Nephron progenitor cell (in vitro differentiated cells): ENCODE measurements around the gene MELTF.

Experiments
- DNase-seq: peaks from one replicate; pipeline ENCODE4 v3.0.0; 2021
- H3K27ac Mint-ChIP-seq: 2 replicates; pipeline ENCODE4 v1.8.0; 2021; ENCODE audit warnings: mild to moderate bottlenecking, moderate library complexity, mixed read lengths
- H3K27me3 Mint-ChIP-seq: 2 replicates; pipeline ENCODE4 v1.8.0; 2021; ENCODE audit warnings: mild to moderate bottlenecking, low read depth, mixed read lengths; ENCODE audit not compliant: poor library complexity
- H3K36me3 Mint-ChIP-seq: 2 replicates; pipeline ENCODE4 v1.8.0; 2021; ENCODE audit warnings: low read depth, mixed read lengths
- H3K4me1 Mint-ChIP-seq: 2 replicates; pipeline ENCODE4 v1.8.0; 2021; ENCODE audit warnings: mixed read lengths
- H3K4me3 Mint-ChIP-seq: 2 replicates; pipeline ENCODE4 v1.8.0; 2021; ENCODE audit warnings: mild to moderate bottlenecking, moderate library complexity, mixed read lengths
- H3K9me3 Mint-ChIP-seq: 2 replicates; pipeline ENCODE4 v1.8.0; 2021; ENCODE audit warnings: mild to moderate bottlenecking, moderate library complexity, mixed read lengths
- TF ChIP-seq, protein P1 (sequence below): fragments of 200-600 bp; sonication (generic); IDR thresholded peaks from 2 replicates; pipeline ENCODE4 v1.5.0; 2021; ENCODE audit warnings: antibody characterized with exemption

The MELTF gene

DNA sequence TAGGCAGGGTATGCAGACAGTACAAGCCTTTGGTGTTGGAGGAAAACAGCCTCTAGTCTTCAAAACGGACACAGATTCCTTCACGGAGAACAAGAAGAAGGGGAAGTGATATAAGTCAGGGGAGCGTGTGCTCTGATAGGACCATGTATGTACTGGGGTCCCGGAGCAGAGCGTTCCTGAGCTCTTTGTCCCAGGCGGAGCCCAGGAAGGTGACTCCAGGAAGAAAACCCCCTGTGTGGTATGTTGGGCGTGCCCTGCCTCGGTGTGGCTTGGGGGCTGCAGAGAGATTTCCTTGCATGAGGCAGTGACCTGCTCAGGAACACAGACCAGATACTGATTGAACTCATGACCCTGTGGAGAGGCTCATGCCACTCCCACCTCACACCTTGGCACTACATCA, 21.7 kb downstream of the MELTF start:
- Mint-ChIP-seq H3K4me1 (peaks cover 21% of the 10 kb centered on the region), H3K4me3 (no peak overlapping the region), H3K36me3 (peaks cover 11% of the 10 kb centered on the region), H3K27me3 (peaks cover 21% of the 10 kb centered on the region), H3K9me3 (no peaks in the 10 kb centered on the region), H3K27ac (no peak overlapping the region)
- TF ChIP-seq, protein P1, sequence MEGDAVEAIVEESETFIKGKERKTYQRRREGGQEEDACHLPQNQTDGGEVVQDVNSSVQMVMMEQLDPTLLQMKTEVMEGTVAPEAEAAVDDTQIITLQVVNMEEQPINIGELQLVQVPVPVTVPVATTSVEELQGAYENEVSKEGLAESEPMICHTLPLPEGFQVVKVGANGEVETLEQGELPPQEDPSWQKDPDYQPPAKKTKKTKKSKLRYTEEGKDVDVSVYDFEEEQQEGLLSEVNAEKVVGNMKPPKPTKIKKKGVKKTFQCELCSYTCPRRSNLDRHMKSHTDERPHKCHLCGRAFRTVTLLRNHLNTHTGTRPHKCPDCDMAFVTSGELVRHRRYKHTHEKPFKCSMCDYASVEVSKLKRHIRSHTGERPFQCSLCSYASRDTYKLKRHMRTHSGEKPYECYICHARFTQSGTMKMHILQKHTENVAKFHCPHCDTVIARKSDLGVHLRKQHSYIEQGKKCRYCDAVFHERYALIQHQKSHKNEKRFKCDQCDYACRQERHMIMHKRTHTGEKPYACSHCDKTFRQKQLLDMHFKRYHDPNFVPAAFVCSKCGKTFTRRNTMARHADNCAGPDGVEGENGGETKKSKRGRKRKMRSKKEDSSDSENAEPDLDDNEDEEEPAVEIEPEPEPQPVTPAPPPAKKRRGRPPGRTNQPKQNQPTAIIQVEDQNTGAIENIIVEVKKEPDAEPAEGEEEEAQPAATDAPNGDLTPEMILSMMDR: no peak
- no peak for DNase-seq

DNA sequence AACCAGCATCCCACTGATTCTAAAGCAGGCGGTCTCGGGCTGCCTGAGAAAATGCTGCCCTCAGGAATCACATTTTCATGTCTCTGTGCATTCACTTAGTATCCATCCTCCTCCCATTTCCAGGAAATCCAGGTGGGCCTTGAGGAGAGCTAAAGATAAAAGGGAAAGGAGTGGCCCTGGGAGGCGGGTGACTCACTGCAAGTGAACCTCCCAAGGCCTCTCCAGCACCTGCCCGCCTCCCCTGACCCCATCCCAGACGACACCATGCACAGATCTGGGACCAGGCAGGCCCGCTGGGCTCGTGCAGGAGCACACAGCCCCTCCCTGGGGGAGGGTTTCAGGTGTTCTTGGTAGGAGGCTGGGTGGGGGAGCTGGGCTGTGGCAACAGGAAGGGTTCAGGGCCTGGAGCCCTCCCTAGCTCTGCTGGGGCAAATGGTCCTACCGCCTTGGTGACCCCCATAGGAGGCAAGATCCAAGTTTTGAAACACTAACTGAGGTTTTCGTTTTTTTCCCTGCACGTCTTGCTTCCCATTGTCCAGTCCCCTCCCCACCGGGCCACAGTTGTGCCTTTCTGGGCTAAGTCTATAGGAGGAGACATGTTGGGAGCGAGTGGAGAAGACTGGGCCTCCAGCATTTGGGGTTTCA, 22.2 kb downstream of the MELTF start:
- H3K36me3 Mint-ChIP-seq: peaks cover 11% of the 10 kb centered on the region
- no peak overlapping the region for H3K27ac Mint-ChIP-seq
- H3K4me3 Mint-ChIP-seq: no peak overlapping the region

DNA sequence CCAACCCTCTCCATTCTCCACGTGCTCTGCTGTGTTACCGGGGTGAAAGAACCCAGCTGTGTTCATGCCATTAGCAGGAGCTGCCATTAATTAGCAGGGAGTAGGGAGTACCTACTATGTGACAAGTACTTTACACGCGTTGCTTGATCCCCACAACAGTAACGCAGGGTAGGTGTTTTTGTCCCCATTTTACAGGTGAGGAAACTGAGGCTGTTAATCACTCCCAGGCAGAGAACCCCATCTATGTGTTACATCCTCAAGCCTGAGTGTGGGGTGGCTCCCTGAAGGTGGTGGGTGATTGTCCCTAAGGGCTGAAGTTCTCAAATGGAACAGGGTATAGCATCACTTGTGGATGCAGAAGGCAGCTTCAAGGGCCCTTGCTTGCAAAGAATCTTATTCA, 22.8 kb downstream of the MELTF start:
- no peak for DNase-seq
- peaks cover 11% of the 10 kb centered on the region for H3K36me3 Mint-ChIP-seq

More for the DNA sequence above, 22.2 kb downstream of the MELTF start:
- no peak for DNase-seq
- H3K9me3 Mint-ChIP-seq: no peaks in the 10 kb centered on the region
- H3K27me3 Mint-ChIP-seq: peaks cover 21% of the 10 kb centered on the region
- TF ChIP-seq, protein P1: no peak
- peaks cover 21% of the 10 kb centered on the region for H3K4me1 Mint-ChIP-seq

DNA sequence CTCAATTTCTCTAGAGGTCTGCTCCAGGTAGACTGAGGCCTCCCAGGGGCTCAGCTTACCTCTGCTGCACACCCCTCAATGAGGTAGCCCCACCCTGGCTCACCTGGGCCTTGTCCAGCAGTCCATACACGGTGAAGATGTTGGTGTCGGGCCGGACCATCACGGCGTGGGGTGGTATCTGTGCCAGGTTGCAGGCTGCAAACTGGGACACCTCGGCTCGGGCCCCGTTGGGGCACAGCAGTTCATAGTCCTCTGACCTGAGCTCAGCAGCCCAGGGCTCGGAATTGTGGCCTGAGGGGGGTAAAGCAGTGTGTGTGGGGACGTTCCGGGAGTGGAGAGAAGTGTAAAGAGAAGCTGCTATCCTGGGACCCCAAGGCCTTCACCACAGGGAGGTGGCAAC, 23.2 kb downstream of the MELTF start:
- H3K9me3 Mint-ChIP-seq: no peaks in the 10 kb centered on the region
- H3K4me1 Mint-ChIP-seq: peaks cover 27% of the 10 kb centered on the region
- H3K27me3 Mint-ChIP-seq: peaks cover 23% of the 10 kb centered on the region
- H3K36me3 Mint-ChIP-seq: peaks cover 11% of the 10 kb centered on the region
- H3K4me3 Mint-ChIP-seq: no peak overlapping the region
- DNase-seq: no peak
- no peak overlapping the region for H3K27ac Mint-ChIP-seq
- TF ChIP-seq, protein P1: no peak

More for the DNA sequence above, 22.8 kb downstream of the MELTF start:
- peaks cover 23% of the 10 kb centered on the region for H3K4me1 Mint-ChIP-seq
- no peak overlapping the region for H3K4me3 Mint-ChIP-seq
- H3K9me3 Mint-ChIP-seq: no peaks in the 10 kb centered on the region
- TF ChIP-seq, protein P1: no peak
- H3K27ac Mint-ChIP-seq: no peak overlapping the region
- peaks cover 21% of the 10 kb centered on the region for H3K27me3 Mint-ChIP-seq

DNA sequence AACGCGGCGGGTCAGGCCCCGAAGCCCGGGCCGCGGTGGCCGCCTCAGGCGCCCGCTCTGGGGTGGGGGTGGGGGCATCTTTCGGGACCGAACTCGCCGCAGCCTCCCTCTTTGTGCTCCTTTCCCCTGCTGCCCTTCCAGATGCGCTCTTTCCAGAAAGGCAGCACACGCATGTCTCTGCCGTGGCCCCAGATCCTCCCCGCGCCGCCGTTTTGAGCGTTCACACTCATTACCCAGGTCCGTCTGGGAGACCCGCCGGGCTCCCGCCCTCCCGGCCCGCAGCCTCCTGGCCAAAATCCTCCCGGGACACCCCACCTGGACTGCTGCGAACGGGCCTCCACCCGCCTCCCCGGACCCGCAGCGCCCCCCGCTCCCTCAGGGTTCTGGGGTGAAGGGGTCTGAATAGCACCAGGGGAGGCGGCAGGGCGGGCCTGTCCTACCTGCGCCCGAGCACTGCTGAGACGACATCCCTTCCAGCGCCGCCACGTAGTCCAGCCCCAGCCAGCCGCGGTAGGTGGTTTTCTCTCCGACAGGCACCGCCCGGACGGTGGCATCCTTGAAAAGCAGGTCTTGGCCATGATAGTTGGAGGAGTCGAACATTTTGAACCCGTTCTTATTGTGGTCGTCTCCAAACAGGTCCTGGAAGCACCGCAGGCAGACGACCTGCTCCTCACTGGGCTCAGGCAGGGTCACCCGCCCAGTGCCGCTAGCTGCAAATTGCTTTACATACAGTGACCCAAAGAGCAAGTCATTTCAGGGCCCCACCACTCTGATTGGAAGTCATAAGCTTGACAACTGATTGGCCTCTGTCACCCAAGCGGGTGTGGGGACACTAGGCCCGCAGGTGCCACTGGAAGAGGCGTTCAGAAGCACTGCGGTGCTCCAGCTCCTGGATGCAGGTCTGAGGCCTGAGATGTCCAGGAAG, 25.9 kb downstream of the MELTF start:
- Mint-ChIP-seq H3K4me1 (peaks cover 31% of the 10 kb centered on the region), H3K27ac (no peak overlapping the region), H3K4me3 (peak overlapping the region; percentile 81), H3K36me3 (peaks cover 11% of the 10 kb centered on the region), H3K27me3 (peaks cover 23% of the 10 kb centered on the region), H3K9me3 (no peaks in the 10 kb centered on the region)
- peak; percentile 46 for DNase-seq
- TF ChIP-seq, protein P1: no peak
